Adrenal gland (tissue), 5 donors: ENCODE measurements around the gene ADGRL1.

Experiments
- CTCF ChIP-seq, 6 experiments: fragments of 450-650 bp in 4 of 6; fragments of 200-600 bp in 2 of 6; sonication (generic) in 1 of 6; IDR thresholded peaks; 1 replicate in 5 of 6; 2 replicates in 1 of 6; pipeline versions ENCODE4 v1.5.1 to v1.8.0; 2016 to 2021; ENCODE audit warnings: antibody characterized with exemption in 6 of 6, mild to moderate bottlenecking in 2 of 6, moderate library complexity in 1 of 6
- POLR2A ChIP-seq, 2 donors: fragments of 450-650 bp; IDR thresholded peaks; one replicate each; pipeline ENCODE4 v1.6.1; 2017; ENCODE audit warnings: antibody characterized with exemption in 2 of 2, mild to moderate bottlenecking in 2 of 2, moderate library complexity in 1 of 2
- donor health status: DM: no; HTN: no; CAD: no.

GRCh38 chr19:14110650-14111049, 95.3 kb downstream of the ADGRL1 start:
- no peak for TF ChIP-seq CTCF (IDR thresholded peaks at IDR 0.05)
- no peak for TF ChIP-seq POLR2A (IDR thresholded peaks at IDR 0.05)
